CD4-positive, alpha-beta T cell treated with Interleukin-17A for 4 hours (primary cell): ENCODE data around the gene PCDHGB7.
"Not testable (repeated sequence)": the region's sequence is repeated elsewhere in the genome, so short reads cannot be mapped to it uniquely, and the experiment has no call there.

Source experiments
- DNase-seq: peaks from one replicate; pipeline ENCODE4 v3.0.0-alpha.2; 2020; ENCODE audit warnings: mixed read lengths

The PCDHGB7 gene

DNA sequence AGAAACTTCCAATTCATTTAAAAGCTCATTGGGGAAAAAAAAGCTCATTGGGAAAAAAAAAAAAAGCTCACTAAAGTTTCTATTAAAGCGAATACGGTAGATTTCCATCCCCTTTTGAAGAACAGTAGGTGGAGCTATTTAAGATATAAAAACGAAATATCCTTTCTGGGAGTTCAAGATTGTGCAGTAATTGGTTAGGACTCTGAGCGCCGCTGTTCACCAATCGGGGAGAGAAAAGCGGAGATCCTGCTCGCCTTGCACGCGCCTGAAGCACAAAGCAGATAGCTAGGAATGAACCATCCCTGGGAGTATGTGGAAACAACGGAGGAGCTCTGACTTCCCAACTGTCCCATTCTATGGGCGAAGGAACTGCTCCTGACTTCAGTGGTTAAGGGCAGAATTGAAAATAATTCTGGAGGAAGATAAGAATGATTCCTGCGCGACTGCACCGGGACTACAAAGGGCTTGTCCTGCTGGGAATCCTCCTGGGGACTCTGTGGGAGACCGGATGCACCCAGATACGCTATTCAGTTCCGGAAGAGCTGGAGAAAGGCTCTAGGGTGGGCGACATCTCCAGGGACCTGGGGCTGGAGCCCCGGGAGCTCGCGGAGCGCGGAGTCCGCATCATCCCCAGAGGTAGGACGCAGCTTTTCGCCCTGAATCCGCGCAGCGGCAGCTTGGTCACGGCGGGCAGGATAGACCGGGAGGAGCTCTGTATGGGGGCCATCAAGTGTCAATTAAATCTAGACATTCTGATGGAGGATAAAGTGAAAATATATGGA, 13.0 kb downstream of the PCDHGB7 start, which contains the start of gene PCDHGA12:
PCDHGA12 (plus strand) TSS at position 176 of the 782 bp plus-strand sequence; CDS start at position 429, 253 bp downstream.
- no peak for DNase-seq

DNA sequence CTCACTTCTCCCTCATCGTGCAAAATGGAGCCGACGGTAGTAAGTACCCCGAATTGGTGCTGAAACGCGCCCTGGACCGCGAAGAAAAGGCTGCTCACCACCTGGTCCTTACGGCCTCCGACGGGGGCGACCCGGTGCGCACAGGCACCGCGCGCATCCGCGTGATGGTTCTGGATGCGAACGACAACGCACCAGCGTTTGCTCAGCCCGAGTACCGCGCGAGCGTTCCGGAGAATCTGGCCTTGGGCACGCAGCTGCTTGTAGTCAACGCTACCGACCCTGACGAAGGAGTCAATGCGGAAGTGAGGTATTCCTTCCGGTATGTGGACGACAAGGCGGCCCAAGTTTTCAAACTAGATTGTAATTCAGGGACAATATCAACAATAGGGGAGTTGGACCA, 13.8 kb downstream of the PCDHGB7 start:
- DNase-seq: no peak

DNA sequence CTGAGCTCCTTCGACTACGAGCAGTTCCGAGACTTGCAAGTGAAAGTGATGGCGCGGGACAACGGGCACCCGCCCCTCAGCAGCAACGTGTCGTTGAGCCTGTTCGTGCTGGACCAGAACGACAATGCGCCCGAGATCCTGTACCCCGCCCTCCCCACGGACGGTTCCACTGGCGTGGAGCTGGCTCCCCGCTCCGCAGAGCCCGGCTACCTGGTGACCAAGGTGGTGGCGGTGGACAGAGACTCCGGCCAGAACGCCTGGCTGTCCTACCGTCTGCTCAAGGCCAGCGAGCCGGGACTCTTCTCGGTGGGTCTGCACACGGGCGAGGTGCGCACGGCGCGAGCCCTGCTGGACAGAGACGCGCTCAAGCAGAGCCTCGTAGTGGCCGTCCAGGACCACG, 14.8 kb downstream of the PCDHGB7 start:
- DNase-seq: not testable (repeated sequence)

DNA sequence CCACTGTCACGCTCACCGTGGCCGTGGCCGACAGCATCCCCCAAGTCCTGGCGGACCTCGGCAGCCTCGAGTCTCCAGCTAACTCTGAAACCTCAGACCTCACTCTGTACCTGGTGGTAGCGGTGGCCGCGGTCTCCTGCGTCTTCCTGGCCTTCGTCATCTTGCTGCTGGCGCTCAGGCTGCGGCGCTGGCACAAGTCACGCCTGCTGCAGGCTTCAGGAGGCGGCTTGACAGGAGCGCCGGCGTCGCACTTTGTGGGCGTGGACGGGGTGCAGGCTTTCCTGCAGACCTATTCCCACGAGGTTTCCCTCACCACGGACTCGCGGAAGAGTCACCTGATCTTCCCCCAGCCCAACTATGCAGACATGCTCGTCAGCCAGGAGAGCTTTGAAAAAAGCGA, 15.2 kb downstream of the PCDHGB7 start:
- not testable (repeated sequence) for DNase-seq

DNA sequence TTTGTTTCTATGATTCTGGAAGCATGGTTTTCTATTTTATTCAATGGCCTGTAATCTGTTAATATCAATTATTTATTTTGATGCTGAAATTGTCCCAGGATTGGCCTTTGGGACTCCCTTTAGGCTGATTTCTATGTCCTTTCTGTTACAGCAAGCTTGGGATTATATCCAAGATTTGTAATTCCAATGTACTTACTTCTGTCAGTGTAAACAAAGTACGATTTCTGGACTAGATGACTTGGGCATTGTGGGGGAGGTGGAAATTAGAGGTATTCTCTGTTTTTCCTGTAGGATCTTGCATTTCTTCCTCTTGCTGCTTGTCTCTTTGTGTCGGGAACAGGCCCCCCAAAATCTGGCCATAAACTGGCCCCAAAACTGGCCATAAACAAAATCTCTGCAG, 16.5 kb downstream of the PCDHGB7 start:
- no peak for DNase-seq

DNA sequence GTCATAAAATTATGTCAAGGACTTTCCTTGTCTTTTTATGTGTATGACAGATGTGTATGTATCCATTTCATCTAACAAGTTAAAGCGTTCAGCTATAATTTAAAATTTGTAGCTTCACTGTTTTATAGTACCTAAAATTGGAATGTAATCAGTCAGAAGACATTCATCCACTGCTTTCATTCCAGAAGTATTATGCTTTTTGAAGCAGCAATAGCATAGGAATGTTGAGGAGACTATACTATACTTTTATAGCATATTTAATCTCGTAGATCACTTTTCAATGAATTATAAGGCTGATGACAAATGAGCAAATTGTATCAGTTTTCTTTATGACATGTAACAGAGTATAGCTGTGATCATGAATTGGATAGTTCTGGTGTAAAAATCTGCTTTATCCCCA, 19.7 kb downstream of the PCDHGB7 start:
- no peak for DNase-seq

DNA sequence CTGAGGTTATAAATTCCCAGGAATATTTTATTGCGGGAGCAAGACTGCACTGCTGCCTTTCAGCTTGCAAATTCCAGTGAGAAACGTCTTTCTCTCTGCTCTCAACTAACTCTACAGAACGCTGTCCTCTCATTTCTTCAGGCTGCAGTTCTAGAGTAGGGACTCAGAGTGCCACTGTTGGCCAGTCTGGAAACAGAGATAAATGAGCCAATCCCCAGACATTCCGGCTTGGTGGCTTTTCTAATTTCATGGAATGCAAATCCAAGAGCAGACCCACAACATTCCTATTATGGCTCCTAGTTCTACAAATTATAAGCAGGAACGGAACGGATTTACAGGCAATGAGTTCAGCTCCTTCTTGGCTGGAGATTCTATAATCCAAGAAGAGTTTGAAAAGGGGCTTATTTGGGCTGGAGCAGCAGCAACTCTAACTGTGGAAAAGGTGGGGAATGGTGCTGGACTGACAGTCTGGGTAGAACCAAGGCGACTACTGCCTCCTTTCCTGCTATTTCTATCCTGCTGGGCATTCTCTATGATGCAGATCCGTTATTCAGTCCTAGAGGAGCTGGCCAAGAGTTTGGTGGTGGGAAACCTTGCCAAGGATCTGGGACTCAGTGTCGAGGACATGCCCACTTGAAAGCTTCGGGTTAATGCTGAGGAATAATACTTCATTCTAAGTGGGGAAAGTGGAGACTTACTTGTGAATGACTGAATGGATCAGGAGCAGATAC, 22.1 kb downstream of the PCDHGB7 start:
- no peak for DNase-seq

DNA sequence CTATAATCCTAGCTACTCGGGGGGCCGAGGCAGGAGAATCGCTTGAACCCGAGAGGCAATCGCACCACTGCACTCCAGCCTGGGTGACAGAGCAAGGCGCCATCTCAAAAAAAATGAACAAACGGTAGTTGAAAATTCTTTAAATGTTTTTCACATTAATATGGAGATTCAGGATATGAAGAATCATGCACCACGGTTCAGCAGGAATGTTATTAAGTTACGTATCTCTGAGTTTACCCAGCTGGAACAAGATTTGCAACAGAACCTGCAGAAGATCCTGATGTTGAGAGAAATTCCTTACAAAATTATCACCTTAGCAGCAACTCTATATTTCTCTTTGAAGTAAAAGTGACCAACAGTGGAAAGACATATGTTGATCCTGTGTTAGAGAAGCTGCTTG, 22.9 kb downstream of the PCDHGB7 start:
- DNase-seq: no peak

DNA sequence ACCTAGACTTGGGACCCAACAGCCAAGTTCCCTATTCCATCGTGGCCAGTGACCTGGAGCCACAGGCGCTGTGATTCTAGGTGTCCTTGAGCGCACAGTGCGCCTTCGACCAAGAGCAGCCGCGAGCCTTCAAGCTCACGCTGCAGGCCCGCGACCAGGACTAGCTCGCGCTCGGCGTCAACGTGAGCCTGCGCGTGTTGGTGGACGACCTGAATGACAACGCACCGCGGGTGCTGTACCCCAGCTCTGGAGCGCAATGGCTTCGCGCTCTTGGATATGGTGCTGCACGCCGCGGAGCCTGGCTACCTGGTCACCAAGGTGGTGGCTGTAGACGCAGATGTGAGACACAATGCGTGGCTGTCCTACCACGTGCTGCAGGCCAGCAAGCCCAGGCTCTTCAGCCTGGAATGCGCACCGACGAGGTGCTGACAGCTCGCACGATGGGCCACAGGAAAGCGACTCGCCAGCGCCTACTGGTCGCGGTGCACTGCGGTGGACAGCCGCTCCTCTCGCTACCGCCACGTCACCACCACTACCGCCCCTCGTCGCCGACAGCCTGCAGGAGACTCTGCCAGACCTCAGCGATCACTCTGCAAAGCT, 24.2 kb downstream of the PCDHGB7 start:
- DNase-seq: no peak

DNA sequence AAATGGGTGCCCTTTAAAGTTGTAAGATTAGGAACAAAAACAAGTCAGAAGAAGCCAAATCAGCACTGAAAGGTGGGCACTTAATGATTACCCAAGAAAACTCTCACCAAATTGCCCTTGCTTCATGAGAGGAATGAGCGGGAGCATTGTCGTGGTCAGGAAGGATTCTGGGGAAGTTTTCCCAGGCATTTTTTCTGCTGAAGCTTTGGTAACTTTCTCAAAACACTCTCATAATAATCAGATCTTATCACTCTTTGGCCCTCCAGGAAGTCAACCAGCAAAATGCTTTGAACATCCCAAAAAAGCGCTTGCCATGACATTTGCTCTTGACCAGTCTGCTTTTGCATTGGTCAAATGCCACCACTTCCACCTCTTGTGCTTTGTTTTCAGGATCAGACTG, 47.9 kb downstream of the PCDHGB7 start:
- DNase-seq: no peak
